Caco-2 (cell line): Measurements from ENCODE around the gene OTOL1. TPM values are rescaled to one million over a fixed set of nuclear protein-coding genes. Genes with fewer than 3 reads are reported as not detected.

Experiments used
- Bru-seq: library from RNA; stranded (reverse); fragments of 400-500 nt; gene quantifications from one replicate; lab custom pipeline; 2021; lab: Mats Ljungman, UMichigan
- BruChase-seq, 2 experiments: library from RNA; stranded (reverse); fragments of 400-500 nt; gene quantifications; one replicate each; lab custom pipeline; 2021; lab: Mats Ljungman, UMichigan
- BruUV-seq: library from RNA; stranded (reverse); fragments of 400-500 nt; replicated peaks from 2 replicates; lab custom pipeline; 2021; lab: Mats Ljungman, UMichigan
- CTCF ChIA-PET: fragments of 300-600 bp; sonication (Branson Sonifier 250); formaldehyde crosslinking; loops from one replicate; lab custom pipeline; 2022; ENCODE audit warnings: antibody characterized with exemption; lab: Charles Lee
- POLR2A ChIA-PET: fragments of 300-600 bp; sonication (Branson Sonifier 250); formaldehyde crosslinking; loops from one replicate; lab custom pipeline; 2022; ENCODE audit warnings: antibody characterized with exemption; lab: Charles Lee
- DNase-seq, 2 experiments: peaks; one replicate each; pipeline versions ENCODE4 v3.0.0 to v3.0.0-alpha.2; 2020 to 2022
- H3K27me3 ChIP-seq: replicated peaks from 2 replicates; pipeline ENCODE4 v1.6.0; 2011; ENCODE audit warnings: low read length; ENCODE audit not compliant: control insufficient read depth, insufficient read depth
- H3K36me3 ChIP-seq: 2 replicates; pipeline ENCODE4 v1.5.1; 2011; ENCODE audit warnings: low read length; ENCODE audit not compliant: control insufficient read depth, insufficient read depth
- H3K4me1 ChIP-seq: fragments of 250-450 bp; sonication (Bioruptor Pico); 2 replicates; pipeline ENCODE4 v1.5.1; 2020; ENCODE audit warnings: mild to moderate bottlenecking
- H3K4me3 ChIP-seq: 2 replicates; pipeline ENCODE4 v1.5.1; 2011; ENCODE audit warnings: low read depth, mild to moderate bottlenecking, control low read depth, low read length
- H3K9me3 ChIP-seq: fragments of 250-450 bp; sonication (Bioruptor Pico); 2 replicates; pipeline ENCODE4 v1.5.1; 2020; ENCODE audit warnings: mild to moderate bottlenecking, moderate library complexity
- H3K27ac Mint-ChIP-seq: one replicate; pipeline ENCODE4 v1.8.0; 2022; ENCODE audit warnings: mixed read lengths; ENCODE audit not compliant: unreplicated experiment
- H3K27me3 Mint-ChIP-seq: one replicate; pipeline ENCODE4 v1.8.0; 2022; ENCODE audit warnings: mixed read lengths; ENCODE audit not compliant: insufficient read depth, unreplicated experiment
- H3K36me3 Mint-ChIP-seq: one replicate; pipeline ENCODE4 v1.8.0; 2022; ENCODE audit warnings: mild to moderate bottlenecking, mixed read lengths; ENCODE audit not compliant: insufficient read depth, unreplicated experiment
- H3K4me1 Mint-ChIP-seq: one replicate; pipeline ENCODE4 v1.8.0; 2022; ENCODE audit warnings: low read depth, mixed read lengths; ENCODE audit not compliant: unreplicated experiment
- H3K4me3 Mint-ChIP-seq: one replicate; pipeline ENCODE4 v1.8.0; 2022; ENCODE audit warnings: mild to moderate bottlenecking, moderate library complexity, mixed read lengths; ENCODE audit not compliant: unreplicated experiment
- H3K9me3 Mint-ChIP-seq: one replicate; pipeline ENCODE4 v1.8.0; 2022; ENCODE audit warnings: mixed read lengths; ENCODE audit not compliant: unreplicated experiment
- CTCF ChIP-seq, 2 experiments: fragments of 200-600 bp in 1 of 2; IDR thresholded peaks; 1 replicate in 1 of 2; 2 replicates in 1 of 2; pipeline versions ENCODE4 v1.5.1 to v1.8.0; 2011 to 2022; ENCODE audit warnings: antibody characterized with exemption in 1 of 2, control low read depth in 1 of 2, inconsistent platforms in 1 of 2, low read depth in 1 of 2, low read length in 1 of 2, mild to moderate bottlenecking in 1 of 2, moderate library complexity in 1 of 2; ENCODE audit not compliant: insufficient read depth in 1 of 2, severe bottlenecking in 1 of 2, unreplicated experiment in 1 of 2
- intact Hi-C: fragments of 100-400 bp; cut with micrococcal nuclease; formaldehyde crosslinking; loops from one replicate; pipeline ENCODE4 v1.10.0; 2022; ENCODE audit not compliant: unreplicated experiment
- long read RNA-seq: library from polyadenylated mRNA; stranded (forward); transcript quantifications from one replicate; pipeline ENCODE4 v2.0.0, GENCODE V29; 2022
- total RNA-seq: library from RNA; stranded (reverse); gene quantifications from 2 replicates; pipeline ENCODE4 v1.2.3, GENCODE V29; 2022

OTOL1 gene
- total RNA-seq (not detected in 2 replicates), Bru-seq, nascent RNA (percentile 9 among the genes with signal in this experiment), BruChase-seq, experiment 1, labeled RNA remaining after a 2-hour chase (percentile 9 among the genes with signal in this experiment), BruChase-seq, experiment 2, labeled RNA remaining after a 6-hour chase (not detected)
- long read RNA-seq, result 0 reads

- no peak within 1 kb of the TSS for H3K4me3 ChIP-seq
- POLR2A ChIA-PET, result no interaction called here
- no peak for TF ChIP-seq CTCF (IDR thresholded peaks at IDR 0.05; ENCODE audit: insufficient read depth in 1 of 2, low read depth in 1 of 2, low read length in 1 of 2, severe bottlenecking in 1 of 2, unreplicated experiment in 1 of 2)
- CTCF ChIA-PET, result no interaction called here
- intact Hi-C loops, result no loop called here
- H3K9me3 ChIP-seq, result no peaks in the 10 kb centered on the region
- DNase-seq, result no peak
- no peaks in the 10 kb centered on the region for H3K36me3 ChIP-seq
- H3K4me1 ChIP-seq, result no peaks in the 10 kb centered on the region
- H3K9me3 Mint-ChIP-seq, result no peaks in the 10 kb centered on the region
- H3K4me3 Mint-ChIP-seq, result no peak within 1 kb of the TSS
- H3K27ac Mint-ChIP-seq, result no peak within 1 kb of the TSS
- H3K36me3 Mint-ChIP-seq, result peaks cover 4% of the 10 kb centered on the region
- no peaks in the 10 kb centered on the region for H3K4me1 Mint-ChIP-seq
- peaks cover 5% of the 10 kb centered on the region for H3K27me3 Mint-ChIP-seq
- H3K27me3 ChIP-seq, result no peaks in the 10 kb centered on the region
- BruUV-seq, result no TSS peak
Measured at GRCh38 chr3:161496508-161496907, at the start of gene OTOL1. OTOL1 (plus strand) TSS chr3:161496808; CDS start chr3:161496808, 0 bp downstream.

GRCh38 chr3:161449785-161450184 lies 46.8 kb upstream of the OTOL1 start:
- H3K4me3 Mint-ChIP-seq, result no peak overlapping the region
- peaks cover 5% of the 10 kb centered on the region for H3K27me3 Mint-ChIP-seq
- intact Hi-C loops, result no loop called here
- H3K36me3 Mint-ChIP-seq, result no peaks in the 10 kb centered on the region
- no peak overlapping the region for H3K27ac Mint-ChIP-seq
- H3K9me3 Mint-ChIP-seq, result no peaks in the 10 kb centered on the region
- Histone ChIP-seq H3K4me3 (no peak overlapping the region), H3K4me1 (no peaks in the 10 kb centered on the region), H3K27me3 (no peaks in the 10 kb centered on the region), H3K36me3 (no peaks in the 10 kb centered on the region), H3K9me3 (no peaks in the 10 kb centered on the region)
- DNase-seq, result no peak
- ChIA-PET POLR2A (no interaction called here), CTCF (no interaction called here)
- no TSS peak for BruUV-seq
- H3K4me1 Mint-ChIP-seq, result no peaks in the 10 kb centered on the region
- TF ChIP-seq CTCF (IDR thresholded peaks at IDR 0.05; ENCODE audit: insufficient read depth in 1 of 2, low read depth in 1 of 2, low read length in 1 of 2, severe bottlenecking in 1 of 2, unreplicated experiment in 1 of 2), result no peak

- CTCF ChIA-PET, result no interaction called here
- no peak for DNase-seq
- Mint-ChIP-seq H3K9me3 (no peaks in the 10 kb centered on the region), H3K27me3 (no peaks in the 10 kb centered on the region), H3K4me3 (no peak overlapping the region), H3K36me3 (no peaks in the 10 kb centered on the region), H3K27ac (no peak overlapping the region), H3K4me1 (no peaks in the 10 kb centered on the region)
- Histone ChIP-seq H3K4me3 (no peak overlapping the region), H3K27me3 (no peaks in the 10 kb centered on the region), H3K36me3 (no peaks in the 10 kb centered on the region), H3K4me1 (no peaks in the 10 kb centered on the region), H3K9me3 (no peaks in the 10 kb centered on the region; the same call in 1 of the 2 replicates)
- POLR2A ChIA-PET, result no interaction called here
- no peak for TF ChIP-seq CTCF (IDR thresholded peaks at IDR 0.05; ENCODE audit: insufficient read depth in 1 of 2, low read depth in 1 of 2, low read length in 1 of 2, severe bottlenecking in 1 of 2, unreplicated experiment in 1 of 2)
- no TSS peak for BruUV-seq
- intact Hi-C loops, result no loop called here
Measured at GRCh38 chr3:161452179-161452578, 44.4 kb upstream of the OTOL1 start.
